NCI-H82 treated with DMSO at 0.1 percent for 48 hours (cell line): ENCODE measurements around the gene RDH14.
A peak's percentile ranks its signal among the peaks of the same experiment; 100 is the strongest.

Experiments
- DNase-seq: peaks from one replicate; lab custom pipeline; 2025; ENCODE audit not compliant: unreplicated experiment; lab: John Stamatoyannopoulos, UW

The RDH14 gene

DNA sequence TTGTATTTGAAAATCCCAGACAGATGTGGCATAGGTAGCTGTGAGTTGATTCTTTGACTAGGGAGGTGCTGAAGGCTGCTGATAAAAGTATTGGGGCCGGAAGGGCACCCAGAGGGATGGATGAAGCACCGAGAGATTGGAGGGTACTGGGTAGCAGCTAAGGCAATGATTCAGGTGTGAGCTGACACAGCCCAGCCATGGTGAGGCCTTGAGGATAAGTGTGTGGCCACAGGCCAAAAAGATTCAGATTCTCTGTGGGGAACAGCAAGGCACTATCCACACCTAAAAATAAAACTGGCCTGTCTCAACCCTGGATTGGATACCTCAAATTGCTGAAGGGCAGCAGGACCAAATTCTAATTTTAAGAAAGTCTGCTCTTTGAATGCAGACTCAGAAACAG is 35.2 kb downstream of the RDH14 start:
- no peak for DNase-seq

DNA sequence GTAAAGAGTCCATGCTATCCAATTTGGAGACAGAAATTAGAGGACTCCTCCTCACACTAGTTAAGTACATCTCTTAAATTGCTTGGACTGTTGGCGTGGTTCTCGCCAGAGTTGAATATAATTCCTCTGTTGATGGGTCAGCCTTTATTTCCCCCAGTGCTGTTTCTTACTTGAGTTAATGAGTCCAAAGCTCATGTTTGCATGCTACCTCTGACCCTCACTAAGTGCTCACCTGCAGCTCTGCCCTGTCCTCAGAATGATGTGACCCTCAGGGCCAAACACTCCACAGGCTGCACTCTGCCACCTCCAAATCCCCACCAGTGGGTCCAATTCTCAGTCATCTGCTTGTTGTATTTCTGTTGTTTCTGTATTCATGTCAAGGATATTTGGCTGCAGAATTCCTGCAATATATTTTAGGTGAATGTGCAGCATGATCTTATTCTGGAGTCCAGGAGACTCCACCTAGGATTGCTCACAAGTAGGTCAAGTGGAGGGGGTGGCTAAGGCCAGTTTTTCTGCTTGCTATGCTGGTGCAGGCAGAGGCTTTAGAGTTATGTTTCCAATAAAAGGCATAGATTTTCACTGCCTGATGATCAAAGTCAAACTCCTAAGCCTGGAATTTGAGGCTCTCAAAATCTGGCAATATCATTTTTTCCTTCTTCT is 37.8 kb downstream of the RDH14 start:
- DNase-seq: no peak

DNA sequence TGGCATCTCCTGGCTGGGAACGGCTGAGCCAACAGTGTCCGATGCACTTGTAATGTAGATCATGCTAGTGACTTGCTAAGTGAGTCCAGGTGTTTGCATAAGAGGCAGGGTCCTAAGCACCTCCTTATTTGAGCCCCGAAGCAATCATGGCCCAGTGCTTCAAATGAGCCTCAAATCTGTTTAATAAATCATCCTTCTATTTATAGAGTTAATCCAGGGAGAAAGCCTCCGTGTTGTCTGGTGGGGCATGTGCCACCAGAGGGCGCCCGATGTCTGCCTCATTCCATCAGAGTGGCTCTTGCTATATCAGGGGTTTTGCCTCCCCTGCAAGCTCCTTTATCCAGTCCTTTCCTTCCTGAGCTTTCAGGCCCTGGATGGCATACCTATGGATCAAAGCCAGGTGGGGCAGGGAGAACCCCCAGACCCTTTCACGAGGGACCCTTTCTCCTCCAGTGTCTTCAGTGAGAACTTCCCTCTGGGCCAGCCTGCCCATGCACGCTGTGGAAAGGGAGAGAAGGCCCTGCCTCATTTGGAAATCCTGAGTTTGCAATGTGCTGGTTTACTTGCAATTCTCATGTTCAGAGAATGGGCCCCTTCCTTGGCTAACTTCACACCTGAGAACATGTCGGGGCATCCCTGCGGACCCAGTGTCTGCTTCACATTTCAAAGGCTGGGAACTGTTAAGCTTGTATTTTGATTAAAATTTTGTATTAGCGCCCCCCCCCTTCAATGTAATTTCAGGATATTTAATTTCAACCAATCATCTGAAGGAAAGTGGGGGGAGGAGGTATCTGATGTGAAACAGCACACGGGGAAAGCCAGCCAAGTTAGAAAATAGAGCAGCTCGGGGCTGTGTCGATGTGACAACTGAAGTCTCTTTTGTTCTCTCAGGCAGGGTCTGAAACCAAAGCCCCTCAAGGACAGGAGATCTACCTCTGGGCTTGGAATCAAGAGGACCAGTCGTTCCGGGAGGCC is 39.7 kb downstream of the RDH14 start:
- DNase-seq: peak; percentile 79

DNA sequence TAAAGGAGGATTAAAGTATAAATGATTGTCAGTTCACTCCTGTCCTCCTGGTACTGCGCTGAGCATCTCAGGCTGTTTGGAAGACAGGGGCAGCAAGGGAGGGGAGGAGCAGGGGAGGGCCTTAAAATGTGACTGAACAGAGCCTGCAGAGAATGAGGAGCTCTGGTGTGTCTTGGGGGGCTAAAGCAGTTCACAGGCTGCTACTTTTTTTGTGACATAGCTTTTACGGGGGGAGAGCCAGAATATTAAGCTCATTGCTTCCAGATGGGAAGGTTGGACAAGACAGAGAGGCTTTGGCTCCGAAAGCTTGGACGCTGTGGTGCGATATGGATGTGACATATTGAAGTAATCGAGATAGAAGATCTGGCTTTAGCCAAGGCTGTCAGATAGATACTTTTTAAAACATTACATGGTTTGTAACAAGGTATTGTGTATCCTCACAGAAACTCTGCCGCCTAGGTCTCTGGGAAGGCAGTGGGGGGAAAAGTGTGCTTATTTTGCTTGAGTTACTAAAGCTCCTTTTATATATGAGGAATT is 40.5 kb downstream of the RDH14 start:
- DNase-seq: no peak

DNA sequence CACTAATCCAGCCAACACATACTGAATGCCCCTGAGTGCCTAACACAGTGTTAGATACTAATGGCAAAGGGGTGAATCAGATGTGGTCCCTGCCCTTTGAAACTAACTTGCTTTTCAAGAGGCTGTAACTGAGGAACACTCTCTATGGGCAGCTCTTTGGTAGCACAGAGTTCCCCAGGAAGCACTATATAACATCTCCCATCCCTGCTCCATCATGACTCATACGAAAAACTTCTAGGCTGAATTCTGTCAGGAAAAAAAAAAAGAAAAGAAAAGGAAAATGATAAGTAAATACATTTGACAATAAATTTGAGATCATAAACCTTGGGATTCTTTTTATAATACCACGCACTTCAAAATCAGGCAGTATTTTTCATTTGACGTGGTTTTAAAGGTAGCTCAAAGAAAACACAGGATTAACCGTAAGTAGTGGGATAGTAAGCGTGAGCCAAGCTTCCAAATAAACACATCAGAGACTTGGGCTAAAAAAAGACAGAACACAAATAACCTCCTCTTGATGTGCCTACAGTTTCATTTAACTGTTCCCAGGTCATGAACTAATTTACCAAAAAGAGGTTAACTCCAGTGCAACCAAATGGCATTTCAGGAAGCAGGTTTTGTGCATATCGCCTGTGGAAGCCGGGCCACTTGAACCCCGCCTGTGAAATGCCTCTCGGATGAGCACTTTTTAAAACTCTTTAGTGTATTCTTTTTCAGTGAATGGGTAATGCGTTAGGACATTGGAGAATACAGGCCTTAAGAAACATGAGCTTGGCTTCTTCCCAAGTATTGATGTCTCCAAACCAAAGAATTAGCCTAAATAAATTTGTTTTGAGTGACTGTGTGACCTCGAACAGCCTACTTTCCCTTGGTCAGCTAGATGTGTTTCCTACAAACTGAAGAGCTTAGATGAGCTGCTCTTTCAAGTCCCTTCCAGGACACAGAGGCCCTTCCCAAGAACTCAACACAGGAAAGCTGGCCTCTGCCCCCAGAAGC is 42.0 kb downstream of the RDH14 start:
- no peak for DNase-seq

DNA sequence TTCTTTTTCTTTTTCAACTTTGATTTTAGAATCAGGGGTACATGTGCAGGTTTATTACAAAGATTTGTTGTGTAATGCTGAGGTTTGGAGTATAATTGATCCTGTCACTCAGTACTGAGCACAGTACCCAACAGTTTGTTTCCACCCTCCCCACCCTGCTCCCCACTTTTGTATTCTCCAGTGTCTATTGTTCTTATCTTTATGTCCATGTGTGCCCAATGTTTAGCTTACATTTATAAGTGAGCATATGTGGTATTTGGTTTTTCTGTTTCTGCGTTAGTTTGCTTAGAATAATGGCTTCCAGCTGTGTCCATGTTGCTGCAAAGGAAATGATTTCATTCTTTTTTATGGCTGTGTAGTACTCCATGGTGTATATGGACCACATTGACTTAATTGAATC is 43.1 kb downstream of the RDH14 start:
- DNase-seq: no peak

DNA sequence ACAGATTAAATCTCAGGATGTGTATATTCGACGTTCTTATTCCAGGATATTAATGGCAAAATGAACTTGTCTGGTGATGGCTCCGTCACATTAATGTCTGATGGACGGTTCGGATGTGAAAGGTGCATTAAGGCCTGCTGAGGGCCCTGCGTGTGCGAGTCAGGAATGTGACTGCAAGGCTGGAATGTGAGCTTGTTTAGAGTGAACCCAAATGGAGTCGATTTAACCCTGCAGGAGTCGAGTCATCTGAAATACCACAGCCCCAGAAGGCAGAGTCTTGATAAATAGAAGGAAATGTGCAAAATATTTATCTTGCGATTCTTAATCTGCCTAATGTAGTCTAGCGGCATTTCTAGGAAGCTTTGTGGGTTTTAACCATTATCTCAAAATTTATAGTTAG is 44.3 kb downstream of the RDH14 start:
- DNase-seq: no peak

DNA sequence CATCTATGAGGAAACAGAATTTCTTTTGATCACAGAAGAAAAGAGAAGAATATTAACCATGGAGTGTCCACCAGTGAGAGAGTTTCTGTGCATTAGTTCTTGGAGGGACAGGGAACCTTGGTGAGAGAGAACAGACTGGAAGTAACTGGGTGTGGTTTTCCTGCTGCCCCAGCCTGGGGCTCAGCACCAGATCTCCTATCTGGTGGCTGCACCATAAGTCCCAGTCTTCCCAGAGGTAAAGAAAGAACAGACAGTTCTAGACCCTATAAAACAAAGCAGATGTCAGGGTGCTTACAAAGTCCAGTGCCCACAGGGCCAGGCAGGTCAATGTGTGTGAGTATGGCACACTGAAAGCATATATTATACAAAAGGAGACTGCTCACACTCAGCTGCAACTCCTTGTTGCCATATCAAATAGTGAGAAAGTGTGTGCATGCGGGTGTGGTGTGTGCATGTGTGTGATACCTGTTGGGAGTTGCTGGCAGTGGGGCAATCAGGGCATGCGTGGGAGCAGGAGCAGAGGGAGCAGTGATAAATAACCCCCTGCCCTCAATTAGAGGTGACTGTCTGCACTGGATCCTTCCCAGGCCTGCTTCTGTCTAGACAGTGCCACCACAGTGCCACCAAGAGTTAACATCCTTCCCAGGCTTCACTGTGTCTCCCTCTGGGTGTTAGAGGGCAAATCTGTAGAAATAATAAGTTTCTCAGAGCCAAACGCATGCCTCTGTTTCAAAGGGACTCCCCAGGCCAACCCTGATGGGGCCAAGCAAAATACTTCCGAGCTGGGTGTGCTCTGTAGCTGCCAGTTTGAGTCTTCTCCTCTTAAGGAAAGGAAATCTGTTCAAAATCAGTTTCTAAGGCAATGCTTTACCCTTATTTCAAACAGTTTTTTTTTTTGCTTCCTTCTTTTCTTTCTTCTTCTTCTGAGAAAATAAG is 45.7 kb downstream of the RDH14 start:
- no peak for DNase-seq

DNA sequence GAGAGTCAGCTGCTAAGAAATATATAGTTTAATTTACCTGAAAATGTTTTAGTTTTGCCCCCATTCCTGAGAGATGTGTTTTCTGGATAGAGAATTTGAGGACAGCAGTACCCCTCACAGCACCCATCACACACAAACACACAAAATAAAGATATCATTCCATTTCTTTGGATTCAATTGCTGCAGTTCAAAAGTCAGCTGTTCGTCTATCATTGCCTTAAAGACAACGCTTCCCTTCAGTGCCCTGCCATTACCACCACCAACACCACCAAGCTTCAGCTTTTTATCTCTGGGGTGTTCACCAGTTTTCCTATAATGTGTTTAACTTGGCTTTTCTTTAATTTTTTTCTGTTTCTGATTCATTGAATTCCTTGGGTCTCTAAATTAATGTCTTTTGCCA is 49.7 kb downstream of the RDH14 start:
- DNase-seq: no peak

DNA sequence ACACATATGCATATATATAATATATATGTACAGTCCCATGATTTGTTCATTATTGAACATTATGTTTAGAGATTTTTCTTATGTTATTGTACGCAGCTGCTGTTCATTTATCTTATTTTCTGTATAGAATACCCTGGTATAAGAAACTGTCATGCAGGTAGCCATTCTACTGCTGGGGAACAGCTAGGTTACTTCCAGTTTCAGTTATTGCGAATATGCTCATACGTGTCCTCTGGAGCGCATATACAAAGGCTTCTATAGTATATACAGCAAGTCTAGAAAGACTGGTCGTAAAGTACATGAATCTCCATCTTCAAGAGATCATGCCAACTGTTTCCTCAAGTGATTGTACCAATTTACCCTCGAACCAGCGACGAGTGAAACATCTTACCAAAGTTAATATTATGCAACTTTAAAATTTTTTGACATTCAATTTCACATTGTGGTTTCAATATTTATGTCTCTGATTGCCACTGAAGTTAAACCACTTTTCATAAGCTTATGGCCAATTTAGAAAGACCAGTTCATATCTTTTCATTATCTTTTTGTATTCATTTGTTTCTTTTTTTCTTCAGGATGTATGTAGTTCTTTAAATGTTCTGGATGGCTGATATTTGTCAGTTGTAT is 53.5 kb downstream of the RDH14 start:
- no peak for DNase-seq

DNA sequence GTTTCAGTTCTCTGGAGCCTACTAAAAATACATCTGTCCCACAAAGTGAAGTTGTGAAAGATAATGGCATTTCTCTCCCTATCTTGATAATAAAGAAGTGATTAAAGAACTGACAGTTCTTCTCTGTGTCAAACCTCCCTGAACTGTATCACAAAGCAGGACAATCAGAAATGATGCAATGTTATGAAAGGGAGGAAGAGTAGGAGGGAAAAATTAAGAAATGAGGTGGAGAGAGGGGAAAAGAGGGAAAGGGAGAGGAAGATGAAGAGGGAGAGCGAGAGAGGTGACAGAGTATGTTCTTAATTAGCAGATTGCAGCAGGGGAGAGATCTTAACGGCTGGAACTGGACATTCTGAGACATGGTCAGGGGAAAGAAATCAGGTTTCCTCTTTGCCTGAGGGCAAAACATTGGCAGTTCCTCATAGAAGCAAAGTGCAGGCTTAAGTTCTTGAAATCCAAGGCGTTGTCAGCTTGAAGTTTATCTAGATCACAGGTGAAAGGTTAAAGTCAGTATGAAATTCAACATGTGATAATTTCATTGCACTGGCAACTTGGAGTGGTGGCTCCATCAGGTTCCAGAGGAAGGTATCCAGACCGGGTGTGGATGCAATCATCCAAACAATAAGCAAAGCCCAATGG is 54.6 kb downstream of the RDH14 start:
- no peak for DNase-seq
